ENCODE measurements around the gene SERPINA5.

SERPINA5 gene

GRCh38 chr14:94593749-94594431, 12.7 kb downstream of the SERPINA5 start:
- TF ChIP-seq, protein P1, sequence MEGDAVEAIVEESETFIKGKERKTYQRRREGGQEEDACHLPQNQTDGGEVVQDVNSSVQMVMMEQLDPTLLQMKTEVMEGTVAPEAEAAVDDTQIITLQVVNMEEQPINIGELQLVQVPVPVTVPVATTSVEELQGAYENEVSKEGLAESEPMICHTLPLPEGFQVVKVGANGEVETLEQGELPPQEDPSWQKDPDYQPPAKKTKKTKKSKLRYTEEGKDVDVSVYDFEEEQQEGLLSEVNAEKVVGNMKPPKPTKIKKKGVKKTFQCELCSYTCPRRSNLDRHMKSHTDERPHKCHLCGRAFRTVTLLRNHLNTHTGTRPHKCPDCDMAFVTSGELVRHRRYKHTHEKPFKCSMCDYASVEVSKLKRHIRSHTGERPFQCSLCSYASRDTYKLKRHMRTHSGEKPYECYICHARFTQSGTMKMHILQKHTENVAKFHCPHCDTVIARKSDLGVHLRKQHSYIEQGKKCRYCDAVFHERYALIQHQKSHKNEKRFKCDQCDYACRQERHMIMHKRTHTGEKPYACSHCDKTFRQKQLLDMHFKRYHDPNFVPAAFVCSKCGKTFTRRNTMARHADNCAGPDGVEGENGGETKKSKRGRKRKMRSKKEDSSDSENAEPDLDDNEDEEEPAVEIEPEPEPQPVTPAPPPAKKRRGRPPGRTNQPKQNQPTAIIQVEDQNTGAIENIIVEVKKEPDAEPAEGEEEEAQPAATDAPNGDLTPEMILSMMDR (conservative IDR thresholded peaks at IDR 0.05; ENCODE audit: control insufficient read depth, insufficient read depth, low read depth, low read length) = no peak
- DNase-seq (ENCODE audit: low read depth) = no peak

DNA sequence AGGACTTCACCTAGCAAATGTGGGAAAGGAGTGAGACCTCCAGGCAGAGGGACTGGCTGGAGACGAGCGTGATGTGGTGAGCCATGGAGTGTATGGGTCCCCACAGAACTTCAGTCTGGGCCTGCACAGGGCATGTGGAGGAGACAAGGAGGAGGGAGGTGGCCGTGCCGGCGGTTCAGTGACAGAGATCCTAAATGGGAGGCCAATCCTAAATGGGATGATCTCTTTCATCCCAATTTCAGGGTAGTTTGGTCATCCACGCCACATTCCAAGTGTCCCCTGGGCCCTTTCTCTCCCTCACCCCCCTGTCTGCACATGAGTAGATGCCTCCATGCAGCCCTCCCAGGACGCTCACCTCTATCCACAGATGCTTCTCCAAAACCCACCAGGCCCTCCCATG, 13.2 kb downstream of the SERPINA5 start:
- no peak for DNase-seq (ENCODE audit: low read depth)
- no peak overlapping the region for H3K4me3 ChIP-seq (ENCODE audit: control insufficient read depth, low read depth, low read length)
- TF ChIP-seq, protein P1 (conservative IDR thresholded peaks at IDR 0.05; ENCODE audit: control insufficient read depth, insufficient read depth, low read depth, low read length) = no peak

More at GRCh38 chr14:94593749-94594431, 12.7 kb downstream of the SERPINA5 start:
- H3K4me3 ChIP-seq (ENCODE audit: control insufficient read depth, low read depth, low read length) = no peak overlapping the region

GRCh38 chr14:94595912-94596311, 14.7 kb downstream of the SERPINA5 start:
- DNase-seq (ENCODE audit: low read depth) = no peak
- no peak overlapping the region for H3K4me3 ChIP-seq (ENCODE audit: control insufficient read depth, low read depth, low read length)
- TF ChIP-seq, protein P1 (conservative IDR thresholded peaks at IDR 0.05; ENCODE audit: control insufficient read depth, insufficient read depth, low read depth, low read length) = no peak

- TF ChIP-seq, protein P1 (conservative IDR thresholded peaks at IDR 0.05; ENCODE audit: control insufficient read depth, insufficient read depth, low read depth, low read length) = no peak
- H3K4me3 ChIP-seq (ENCODE audit: control insufficient read depth, low read depth, low read length) = no peak overlapping the region
- DNase-seq (ENCODE audit: low read depth) = no peak
These were observed 15.1 kb downstream of the SERPINA5 start for GRCh38 chr14:94596361-94596760.

DNA sequence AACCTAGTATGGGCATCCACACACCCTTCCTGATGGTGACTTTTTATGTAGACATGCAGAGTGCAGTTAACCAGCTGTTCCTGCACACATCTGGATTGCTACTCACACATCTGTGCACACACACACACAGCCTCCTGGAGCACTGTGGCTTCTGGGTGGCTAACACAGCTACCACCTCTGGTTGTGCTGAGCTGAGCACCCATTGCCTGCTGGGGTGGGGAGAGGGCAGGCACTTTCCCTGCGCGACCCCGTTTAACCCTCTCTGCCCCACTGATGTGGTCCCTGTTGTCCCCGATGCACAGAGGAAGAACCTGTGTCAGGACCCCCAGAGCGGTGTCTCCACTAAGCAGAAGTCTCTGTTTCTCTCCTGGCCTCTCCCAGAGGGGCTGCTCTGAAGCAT, 16.6 kb downstream of the SERPINA5 start:
- no peak for DNase-seq (ENCODE audit: low read depth)
- no peak overlapping the region for H3K4me3 ChIP-seq (ENCODE audit: control insufficient read depth, low read depth, low read length)
- TF ChIP-seq, protein P1 (conservative IDR thresholded peaks at IDR 0.05; ENCODE audit: control insufficient read depth, insufficient read depth, low read depth, low read length) = no peak

GRCh38 chr14:94598506-94598815, 17.2 kb downstream of the SERPINA5 start:
- DNase-seq (ENCODE audit: low read depth) = no peak
- no peak overlapping the region for H3K4me3 ChIP-seq (ENCODE audit: control insufficient read depth, low read depth, low read length)
- TF ChIP-seq, protein P1 (conservative IDR thresholded peaks at IDR 0.05; ENCODE audit: control insufficient read depth, insufficient read depth, low read depth, low read length) = no peak
